ENCODE data around the gene MRO. TPM values are rescaled to one million over a fixed set of nuclear protein-coding genes. Genes with fewer than 3 reads are reported as not detected.
"Not testable (repeated sequence)": the region's sequence is repeated elsewhere in the genome, so short reads cannot be mapped to it uniquely, and the experiment has no call there.

Gene MRO
- total and polyA plus RNA-seq, 12 donors, result 0.67 to 9.4 (median 3.3) TPM

- intact Hi-C loops (cut with DNase I), result no loop called here
- H3K27me3 ChIP-seq, result no peaks in the 10 kb centered on the region
- no peak overlapping the region for H3K27ac ChIP-seq
- peak in 1 of 7 donors; percentile 21 for DNase-seq
- TF ChIP-seq, protein P1, sequence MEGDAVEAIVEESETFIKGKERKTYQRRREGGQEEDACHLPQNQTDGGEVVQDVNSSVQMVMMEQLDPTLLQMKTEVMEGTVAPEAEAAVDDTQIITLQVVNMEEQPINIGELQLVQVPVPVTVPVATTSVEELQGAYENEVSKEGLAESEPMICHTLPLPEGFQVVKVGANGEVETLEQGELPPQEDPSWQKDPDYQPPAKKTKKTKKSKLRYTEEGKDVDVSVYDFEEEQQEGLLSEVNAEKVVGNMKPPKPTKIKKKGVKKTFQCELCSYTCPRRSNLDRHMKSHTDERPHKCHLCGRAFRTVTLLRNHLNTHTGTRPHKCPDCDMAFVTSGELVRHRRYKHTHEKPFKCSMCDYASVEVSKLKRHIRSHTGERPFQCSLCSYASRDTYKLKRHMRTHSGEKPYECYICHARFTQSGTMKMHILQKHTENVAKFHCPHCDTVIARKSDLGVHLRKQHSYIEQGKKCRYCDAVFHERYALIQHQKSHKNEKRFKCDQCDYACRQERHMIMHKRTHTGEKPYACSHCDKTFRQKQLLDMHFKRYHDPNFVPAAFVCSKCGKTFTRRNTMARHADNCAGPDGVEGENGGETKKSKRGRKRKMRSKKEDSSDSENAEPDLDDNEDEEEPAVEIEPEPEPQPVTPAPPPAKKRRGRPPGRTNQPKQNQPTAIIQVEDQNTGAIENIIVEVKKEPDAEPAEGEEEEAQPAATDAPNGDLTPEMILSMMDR (IDR thresholded peaks at IDR 0.05), result no peak
- TF ChIP-seq POLR2A (IDR thresholded peaks at IDR 0.05), result no peak
- H3K4me3 ChIP-seq, result no peak overlapping the region
- H3K9me3 ChIP-seq (replicated peaks in 1 of 3), result no peaks in the 10 kb centered on the region
- 36 to 55% (median 51%) methylated on average over 2 of the region's 2 CpGs for WGBS, 4 donors
- peaks cover 0 to 8% of the 10 kb centered on the region in 2 donors for H3K4me1 ChIP-seq (replicated peaks in 1 of 2)
- H3K36me3 ChIP-seq (replicated peaks in 1 of 2), result no peaks in the 10 kb centered on the region
Observed at GRCh38 chr18:50836521-50836957, 16.7 kb upstream of the MRO start.

DNA sequence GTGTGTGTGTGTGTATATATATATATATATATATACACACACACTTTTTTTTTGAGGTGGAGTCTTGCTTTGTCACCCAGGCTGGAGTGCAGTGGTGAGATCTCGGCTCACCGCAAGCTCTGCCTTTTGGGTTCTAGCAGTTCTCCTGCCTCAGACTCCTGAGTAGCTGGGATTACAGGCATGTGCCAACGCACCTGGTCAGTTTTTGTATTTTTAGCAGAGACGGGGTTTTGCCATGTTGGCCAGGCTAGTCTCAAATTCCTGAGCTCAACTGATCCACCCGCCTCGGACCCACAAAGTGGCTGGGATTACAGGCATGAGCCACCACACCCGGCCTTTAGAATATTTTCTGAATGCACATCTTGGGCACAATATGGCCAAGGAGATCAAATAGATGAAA lies 13.7 kb upstream of the MRO start:
- H3K27me3 ChIP-seq; DNase-seq; H3K4me1 ChIP-seq (replicated peaks in 1 of 2); H3K4me3 ChIP-seq; intact Hi-C loops (cut with DNase I); H3K36me3 ChIP-seq (replicated peaks in 1 of 2); H3K9me3 ChIP-seq (replicated peaks in 1 of 3); H3K27ac ChIP-seq: not testable (repeated sequence)
- 91 to 96% (median 94%) methylated on average over 7 of the region's 7 CpGs for WGBS, 4 donors

DNA sequence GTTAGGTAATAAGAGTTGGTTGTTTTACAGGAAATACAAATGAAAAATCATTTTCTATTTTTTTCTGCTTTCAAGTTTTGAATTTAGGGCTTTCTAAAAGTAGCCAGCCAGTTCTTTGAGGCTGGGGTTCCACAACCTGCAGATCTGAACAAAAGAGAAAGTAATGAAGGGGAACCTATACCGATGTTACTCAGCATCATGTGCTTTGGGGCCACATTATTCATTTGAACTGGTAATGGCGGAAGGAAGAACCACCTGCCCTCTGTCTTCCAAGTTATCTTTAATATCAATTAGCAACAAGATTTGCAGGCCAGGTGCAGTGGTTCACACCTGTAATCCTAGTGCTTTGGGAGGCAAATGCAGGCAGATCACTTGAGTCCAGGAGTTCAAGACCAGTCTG lies 12.9 kb upstream of the MRO start:
- intact Hi-C loops (cut with DNase I), result no loop called here
- 85 to 88% (median 86%) methylated on average over 2 of the region's 2 CpGs for WGBS, 4 donors

GRCh38 chr18:50830544-50830943 lies 10.7 kb upstream of the MRO start:
- H3K36me3 ChIP-seq (replicated peaks in 1 of 2), result no peaks in the 10 kb centered on the region
- no peaks in the 10 kb centered on the region for H3K4me1 ChIP-seq (replicated peaks in 1 of 2)
- no peaks in the 10 kb centered on the region for H3K9me3 ChIP-seq (replicated peaks in 1 of 3)
- no peaks in the 10 kb centered on the region for H3K27me3 ChIP-seq
- WGBS, 4 donors, result 82 to 84% (median 84%) methylated on average over 5 of the region's 5 CpGs
- peak in 2 of 7 donors; percentile 49 to 53 for DNase-seq
- no peak for TF ChIP-seq POLR2A (IDR thresholded peaks at IDR 0.05)
- TF ChIP-seq, protein P1 (IDR thresholded peaks at IDR 0.05), result no peak
- intact Hi-C loops (cut with DNase I), result no loop called here
- H3K4me3 ChIP-seq, result no peak overlapping the region
- peak overlapping the region in 2 of 5 donors; percentile 49 to 69 for H3K27ac ChIP-seq

More for the DNA sequence above, 12.9 kb upstream of the MRO start:
- no peaks in the 10 kb centered on the region for H3K9me3 ChIP-seq (replicated peaks in 1 of 3)
- no peaks in the 10 kb centered on the region for H3K36me3 ChIP-seq (replicated peaks in 1 of 2)
- H3K4me1 ChIP-seq (replicated peaks in 1 of 2), result peaks cover 0 to 8% of the 10 kb centered on the region in 2 donors
- H3K4me3 ChIP-seq, result no peak overlapping the region
- no peaks in the 10 kb centered on the region for H3K27me3 ChIP-seq
- no peak for TF ChIP-seq POLR2A (IDR thresholded peaks at IDR 0.05)
- TF ChIP-seq, protein P1 (IDR thresholded peaks at IDR 0.05), result no peak
- H3K27ac ChIP-seq, result no peak overlapping the region
- DNase-seq, result no peak

DNA sequence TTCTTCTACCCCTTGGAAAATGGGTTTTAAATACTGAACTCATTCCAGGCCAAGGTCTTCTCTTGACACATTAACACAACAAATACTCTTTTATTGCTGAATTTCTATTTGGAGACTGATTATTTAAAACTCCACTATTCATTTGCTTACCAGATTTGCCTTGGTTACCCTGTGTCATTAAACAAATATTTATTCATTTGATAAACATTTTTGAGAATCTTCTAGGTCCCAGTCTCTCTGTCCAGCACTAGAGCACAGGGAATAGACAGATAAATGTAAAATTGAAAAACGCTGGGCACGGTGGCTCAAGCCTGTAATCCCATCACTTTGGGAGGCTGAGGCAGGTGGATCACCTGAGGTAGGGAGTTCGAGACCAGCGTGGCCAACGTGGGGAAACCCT lies 9.8 kb upstream of the MRO start:
- H3K27ac ChIP-seq, result peak overlapping the region in 2 of 5 donors; percentile 6 to 49
- no peaks in the 10 kb centered on the region for H3K36me3 ChIP-seq (replicated peaks in 1 of 2)
- intact Hi-C loops (cut with DNase I), result no loop called here
- no peak for DNase-seq
- H3K9me3 ChIP-seq (replicated peaks in 1 of 3), result no peaks in the 10 kb centered on the region
- no peak overlapping the region for H3K4me3 ChIP-seq
- H3K4me1 ChIP-seq (replicated peaks in 1 of 2), result no peaks in the 10 kb centered on the region
- 86 to 93% (median 88%) methylated on average over 5 of the region's 5 CpGs for WGBS, 4 donors
- H3K27me3 ChIP-seq, result no peaks in the 10 kb centered on the region
- no peak for TF ChIP-seq POLR2A (IDR thresholded peaks at IDR 0.05)
- TF ChIP-seq, protein P1 (IDR thresholded peaks at IDR 0.05), result no peak

Data from adrenal gland (tissue), 12 donors.